ENCODE data around the gene BIRC5.

DNA sequence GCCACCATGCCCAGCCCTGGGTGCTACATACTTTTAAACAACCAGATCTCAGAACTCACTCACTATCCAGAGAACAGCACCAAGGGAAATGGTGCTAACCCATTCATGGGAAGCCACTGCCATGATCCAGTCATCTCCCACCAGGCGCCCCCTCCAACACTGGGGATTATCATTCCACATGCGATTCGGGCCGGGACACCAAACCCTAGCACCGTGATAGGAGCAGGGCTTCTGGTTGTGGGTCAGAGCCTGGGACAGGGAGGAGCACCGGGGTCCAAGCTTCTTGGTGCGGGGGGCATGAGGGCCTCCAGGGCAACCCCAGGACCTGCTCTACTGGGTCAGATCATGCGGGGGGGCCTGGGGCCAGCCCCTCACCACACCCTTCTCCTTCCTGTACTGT, 21.8 kb downstream of the BIRC5 start:
- TF ChIP-seq, protein P1, sequence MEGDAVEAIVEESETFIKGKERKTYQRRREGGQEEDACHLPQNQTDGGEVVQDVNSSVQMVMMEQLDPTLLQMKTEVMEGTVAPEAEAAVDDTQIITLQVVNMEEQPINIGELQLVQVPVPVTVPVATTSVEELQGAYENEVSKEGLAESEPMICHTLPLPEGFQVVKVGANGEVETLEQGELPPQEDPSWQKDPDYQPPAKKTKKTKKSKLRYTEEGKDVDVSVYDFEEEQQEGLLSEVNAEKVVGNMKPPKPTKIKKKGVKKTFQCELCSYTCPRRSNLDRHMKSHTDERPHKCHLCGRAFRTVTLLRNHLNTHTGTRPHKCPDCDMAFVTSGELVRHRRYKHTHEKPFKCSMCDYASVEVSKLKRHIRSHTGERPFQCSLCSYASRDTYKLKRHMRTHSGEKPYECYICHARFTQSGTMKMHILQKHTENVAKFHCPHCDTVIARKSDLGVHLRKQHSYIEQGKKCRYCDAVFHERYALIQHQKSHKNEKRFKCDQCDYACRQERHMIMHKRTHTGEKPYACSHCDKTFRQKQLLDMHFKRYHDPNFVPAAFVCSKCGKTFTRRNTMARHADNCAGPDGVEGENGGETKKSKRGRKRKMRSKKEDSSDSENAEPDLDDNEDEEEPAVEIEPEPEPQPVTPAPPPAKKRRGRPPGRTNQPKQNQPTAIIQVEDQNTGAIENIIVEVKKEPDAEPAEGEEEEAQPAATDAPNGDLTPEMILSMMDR (IDR thresholded peaks at IDR 0.05) = no peak
- TF ChIP-seq POLR2A (IDR thresholded peaks at IDR 0.05) = no peak
